ENCODE results near the gene DOK6. TPM values are rescaled to one million over a fixed set of nuclear protein-coding genes. Genes with fewer than 3 reads are reported as not detected.
"Not testable (repeated sequence)": the region's sequence is repeated elsewhere in the genome, so short reads cannot be mapped to it uniquely, and the experiment has no call there.

DOK6 gene
- total RNA-seq: 1 to 10 TPM; 1.0 to 1.4 (median 1.3) TPM

DNA sequence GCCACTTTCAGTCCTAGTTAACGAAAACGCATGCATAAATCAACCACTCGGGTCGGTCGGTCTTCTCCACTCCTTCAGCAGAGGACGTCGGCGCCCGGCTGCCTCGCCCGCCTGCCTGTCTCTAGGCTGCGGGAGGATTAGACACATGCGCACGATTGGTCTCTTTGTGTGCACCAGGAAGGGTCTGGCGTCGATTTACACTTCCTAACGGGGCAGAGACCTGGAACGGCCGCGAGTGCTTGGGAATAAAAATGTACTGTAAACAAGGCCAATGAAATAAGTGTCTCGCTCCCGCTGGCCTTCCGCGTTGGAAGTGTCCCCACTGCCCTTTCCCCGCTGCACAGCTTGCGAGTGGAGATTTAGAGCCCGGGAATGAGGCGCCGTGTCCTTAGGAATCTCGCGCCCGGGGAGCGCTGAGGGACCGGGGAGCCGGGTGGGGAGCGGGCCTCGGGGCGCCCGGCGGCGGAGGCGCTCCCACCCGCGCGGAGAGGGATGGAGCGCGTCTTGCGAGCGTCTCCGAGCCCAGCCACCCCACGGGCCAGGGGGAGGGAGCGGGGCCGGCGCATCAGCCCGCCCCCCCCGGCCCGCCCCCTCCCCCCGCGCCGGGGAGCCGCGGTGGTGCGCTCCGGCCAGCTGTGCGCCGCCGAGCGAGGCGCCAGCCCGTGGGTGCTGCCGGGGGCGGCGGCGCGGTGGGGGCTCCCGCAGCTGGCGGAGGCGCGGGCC is at the start of gene DOK6:
Gene DOK6 (plus strand): TSS at position 636 of the 723 bp plus-strand sequence.
- H3K27me3 ChIP-seq: peaks cover 0 to 23% of the 10 kb centered on the region in 2 donors
- peak within 1 kb of the TSS in 1 of 2 donors; percentile 48 for H3K27ac ChIP-seq
- intact Hi-C loops (cut with DNase I; ENCODE audit: low total_unique reads): no loop called here
- TF ChIP-seq CTCF (IDR thresholded peaks at IDR 0.05) (no peak), POLR2AphosphoS5 (IDR thresholded peaks at IDR 0.05) (no peak), POLR2A (IDR thresholded peaks at IDR 0.05) (no peak)
- H3K36me3 ChIP-seq: no peaks in the 10 kb centered on the region
- peak within 1 kb of the TSS; percentile 48 to 72 (median 56) for H3K4me3 ChIP-seq
- H3K9me3 ChIP-seq: no peaks in the 10 kb centered on the region
- no peaks in the 10 kb centered on the region for H3K4me1 ChIP-seq
- DNase-seq (ENCODE audit: low spot score in 2 of 2): peak in 1 of 2 donors; percentile 47

GRCh38 chr18:69353023-69353422 is 47.7 kb upstream of the DOK6 start:
- Histone ChIP-seq H3K27me3 (no peaks in the 10 kb centered on the region), H3K27ac (no peak overlapping the region), H3K4me3 (no peak overlapping the region), H3K9me3 (no peaks in the 10 kb centered on the region), H3K4me1 (no peaks in the 10 kb centered on the region), H3K36me3 (no peaks in the 10 kb centered on the region)
- DNase-seq (ENCODE audit: low spot score in 2 of 2): no peak
- no peak for TF ChIP-seq POLR2A (IDR thresholded peaks at IDR 0.05)
- no peak for TF ChIP-seq CTCF (IDR thresholded peaks at IDR 0.05)
- TF ChIP-seq POLR2AphosphoS5 (IDR thresholded peaks at IDR 0.05): no peak
- intact Hi-C loops (cut with DNase I; ENCODE audit: low total_unique reads): no loop called here

DNA sequence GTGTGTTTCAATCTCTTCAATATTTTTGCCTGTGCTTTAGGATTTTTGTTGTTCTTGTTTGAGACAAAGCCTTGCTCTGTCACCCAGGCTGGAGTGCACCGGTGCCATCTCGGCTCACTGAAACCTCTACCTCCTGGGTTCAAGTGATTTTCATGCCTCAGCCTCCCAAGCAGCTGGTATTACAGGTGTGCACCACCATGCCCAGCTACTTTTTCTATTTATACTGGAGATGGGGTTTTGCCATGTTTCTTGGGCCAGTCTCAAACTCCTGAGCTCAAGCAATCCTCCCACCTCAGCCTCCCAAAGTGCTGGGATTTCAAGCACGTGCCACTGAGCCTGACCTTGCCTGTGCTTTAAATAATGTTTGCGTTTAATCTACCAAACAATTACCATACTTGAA is 43.1 kb upstream of the DOK6 start:
- no peaks in the 10 kb centered on the region for H3K27me3 ChIP-seq
- H3K9me3 ChIP-seq: no peaks in the 10 kb centered on the region
- H3K4me1 ChIP-seq: no peaks in the 10 kb centered on the region
- no peaks in the 10 kb centered on the region for H3K36me3 ChIP-seq
- no peak overlapping the region for H3K4me3 ChIP-seq
- no peak overlapping the region for H3K27ac ChIP-seq
- intact Hi-C loops (cut with DNase I; ENCODE audit: low total_unique reads): no loop called here
- TF ChIP-seq POLR2A (IDR thresholded peaks at IDR 0.05): no peak
- TF ChIP-seq CTCF (IDR thresholded peaks at IDR 0.05): no peak
- TF ChIP-seq POLR2AphosphoS5 (IDR thresholded peaks at IDR 0.05): no peak
- DNase-seq (ENCODE audit: low spot score in 2 of 2): no peak

DNA sequence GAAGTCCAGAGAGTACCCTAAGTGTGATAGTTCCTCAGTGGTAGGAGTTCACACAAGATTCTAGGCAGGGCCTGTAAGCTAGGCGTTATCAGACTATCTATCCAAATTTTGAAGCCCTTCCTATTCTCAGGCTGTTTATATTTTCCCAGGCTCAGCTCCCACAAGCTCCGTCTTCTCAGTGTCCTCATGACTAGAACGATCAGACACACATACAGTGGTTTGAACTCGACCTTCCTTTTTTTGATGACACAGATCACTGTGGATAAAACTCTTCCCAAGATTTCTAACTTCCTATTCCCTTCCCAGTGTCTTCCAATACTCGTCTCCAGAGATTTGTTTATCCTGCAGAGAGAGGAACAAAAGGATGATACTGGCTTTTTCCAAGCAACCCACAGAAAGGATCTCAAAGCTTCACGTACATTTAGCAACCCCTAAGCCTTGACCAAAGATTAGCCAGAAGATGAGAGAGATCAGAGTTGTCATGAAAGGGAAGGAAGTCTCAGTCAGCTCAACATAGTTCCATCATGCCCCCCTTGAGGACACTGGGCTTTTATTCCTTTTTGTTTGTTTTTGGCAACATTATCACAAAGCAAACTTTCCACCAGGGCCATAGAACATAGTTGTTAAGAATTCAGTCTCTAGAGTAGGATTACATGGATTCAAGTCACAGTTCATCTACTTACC is 42.3 kb upstream of the DOK6 start:
- Histone ChIP-seq H3K4me3 (no peak overlapping the region), H3K27me3 (no peaks in the 10 kb centered on the region), H3K36me3 (no peaks in the 10 kb centered on the region), H3K9me3 (no peaks in the 10 kb centered on the region), H3K4me1 (no peaks in the 10 kb centered on the region), H3K27ac (no peak overlapping the region)
- no peak for DNase-seq (ENCODE audit: low spot score in 2 of 2)
- TF ChIP-seq POLR2A (IDR thresholded peaks at IDR 0.05) (no peak), POLR2AphosphoS5 (IDR thresholded peaks at IDR 0.05) (no peak)
- intact Hi-C loops (cut with DNase I; ENCODE audit: low total_unique reads): no loop called here

DNA sequence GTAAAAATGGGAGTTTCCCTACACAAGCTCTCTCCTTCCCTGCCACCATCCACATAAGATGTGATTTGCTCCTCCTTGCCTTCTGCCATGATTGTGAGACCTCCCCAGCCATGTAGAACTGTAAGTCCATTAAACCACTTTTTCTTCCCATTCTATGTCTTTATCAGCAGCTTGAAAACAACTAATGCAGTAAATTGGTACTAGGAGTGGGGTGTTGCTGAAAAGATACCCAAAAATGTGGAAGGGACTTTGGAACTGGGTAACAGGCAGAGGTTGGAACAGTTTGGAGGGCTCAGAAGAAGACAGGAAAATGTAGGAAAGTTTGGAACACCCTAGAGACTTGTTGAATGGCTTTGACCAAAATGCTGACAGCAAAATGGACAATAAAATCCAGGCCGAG is 40.9 kb upstream of the DOK6 start:
- intact Hi-C loops (cut with DNase I; ENCODE audit: low total_unique reads): loop anchor here (5.0 kb wide), 1 partner anchor 522 kb away; no protein-coding TSS in a partner anchor
- not testable (repeated sequence) for H3K9me3 ChIP-seq; H3K4me3 ChIP-seq; H3K27ac ChIP-seq; H3K27me3 ChIP-seq; H3K4me1 ChIP-seq; DNase-seq (ENCODE audit: low spot score in 2 of 2); H3K36me3 ChIP-seq

- H3K4me3 ChIP-seq: no peak overlapping the region
- H3K4me1 ChIP-seq: no peaks in the 10 kb centered on the region
- no peaks in the 10 kb centered on the region for H3K27me3 ChIP-seq
- H3K9me3 ChIP-seq: no peaks in the 10 kb centered on the region
- H3K27ac ChIP-seq: no peak overlapping the region
- no peak for TF ChIP-seq POLR2AphosphoS5 (IDR thresholded peaks at IDR 0.05)
- TF ChIP-seq POLR2A (IDR thresholded peaks at IDR 0.05): no peak
- TF ChIP-seq CTCF (IDR thresholded peaks at IDR 0.05): no peak
- intact Hi-C loops (cut with DNase I; ENCODE audit: low total_unique reads): loop anchor here (5.0 kb wide), 1 partner anchor 528 kb away; no protein-coding TSS in a partner anchor
- no peaks in the 10 kb centered on the region for H3K36me3 ChIP-seq
- no peak for DNase-seq (ENCODE audit: low spot score in 2 of 2)
These were observed 35.8 kb upstream of the DOK6 start for GRCh38 chr18:69364930-69365329.
